ENCODE results near the gene PPP1R15A. TPM values are rescaled to one million over a fixed set of nuclear protein-coding genes. Genes with fewer than 3 reads are reported as not detected.

The PPP1R15A gene
- total and polyA plus RNA-seq, 2 of the 8 experiments (the other 6 are each of a cell fraction or from before 2014, with no cell fraction given), result 4.1 to 14.0 TPM

GRCh38 chr19:48867123-48867745 lies 5.0 kb upstream of the PPP1R15A start:
- Histone ChIP-seq H4K8ac (ENCODE audit: extremely low read depth, insufficient read depth, low read length) (no peak overlapping the region), H4K20me1 (replicated peaks in 1 of 2; ENCODE audit: control insufficient read depth in 1 of 2, insufficient read depth in 2 of 2, low read length in 2 of 2) (no peaks in the 10 kb centered on the region), H3K4ac (replicated peaks; ENCODE audit: insufficient read length, low read depth, low read length) (no peak overlapping the region), H3K4me3 (ENCODE audit: extremely low read depth in 1 of 4, insufficient read depth in 2 of 4, low read depth in 3 of 4, low read length in 4 of 4) (peak overlapping the region in 3 of 4 experiments; percentile 4 to 46 (median 14); a peak in 3 of 8 replicates), H3K27me3 (replicated peaks in 1 of 4; ENCODE audit: control insufficient read depth in 3 of 4, extremely low read depth in 1 of 4, insufficient read depth in 3 of 4, low read length in 3 of 4) (no peaks in the 10 kb centered on the region), H2BK5ac (ENCODE audit: low read depth, low read length) (no peak overlapping the region), H2BK20ac (ENCODE audit: low read length) (peak overlapping the region; percentile 25; the same call in 1 of the 2 replicates), H3K14ac (ENCODE audit: insufficient read length) (no peak overlapping the region), H3K79me2 (ENCODE audit: control insufficient read depth in 1 of 2, insufficient read depth in 2 of 2, low read length in 2 of 2) (no peaks in the 10 kb centered on the region), H3K9ac (replicated peaks in 1 of 4; ENCODE audit: extremely low read depth in 1 of 4, low read depth in 3 of 4, low read length in 3 of 4) (no peak overlapping the region), H3K4me1 (replicated peaks in 1 of 4; ENCODE audit: control insufficient read depth in 3 of 4, insufficient read depth in 4 of 4, low read length in 3 of 4) (peaks cover 0 to 16% (median 10%) of the 10 kb centered on the region in 4 experiments; a peak in 6 of 7 replicates), H4K91ac (replicated peaks; ENCODE audit: insufficient read length, low read length) (peak overlapping the region; percentile 15), H3K23ac (ENCODE audit: insufficient read length) (no peak overlapping the region), H2BK12ac (ENCODE audit: low read depth, low read length) (no peak overlapping the region), H2BK15ac (ENCODE audit: low read length) (peak overlapping the region; percentile 29; the same call in 1 of the 2 replicates), H2AK5ac (ENCODE audit: low read depth, low read length) (no peak overlapping the region), H3K56ac (replicated peaks; ENCODE audit: insufficient read length, low read depth, low read length) (no peak overlapping the region), H2BK120ac (replicated peaks; ENCODE audit: low read depth, low read length) (no peak overlapping the region), H4K5ac (ENCODE audit: insufficient read length, low read depth, low read length) (no peak overlapping the region), H3K18ac (ENCODE audit: extremely low read depth, low read length) (peak overlapping the region; percentile 83; the same call in 1 of the 2 replicates), H3K23me2 (ENCODE audit: low read depth, low read length) (peaks cover 6% of the 10 kb centered on the region; the same call in 1 of the 2 replicates), H3K27ac (ENCODE audit: low read depth, low read length) (no peak overlapping the region; the same call in 1 of the 2 replicates), H2AFZ (ENCODE audit: low read length) (no peak overlapping the region), H3K79me1 (ENCODE audit: low read depth, low read length) (no peaks in the 10 kb centered on the region), H3K36me3 (ENCODE audit: control insufficient read depth in 2 of 4, insufficient read depth in 4 of 4, low read length in 3 of 4) (no peaks in the 10 kb centered on the region; a peak in 1 of 8 replicates), H3K9me3 (ENCODE audit: insufficient read depth in 2 of 2, low read depth in 1 of 2, low read length in 1 of 2) (no peaks in the 10 kb centered on the region), H3K4me2 (ENCODE audit: insufficient read depth in 1 of 2, low read depth in 2 of 2, low read length in 2 of 2) (peak overlapping the region; percentile 50 to 88)
- no peak for FAIRE-seq
- ChIA-PET POLR2A (ENCODE audit: partially characterized antibody) (interaction anchor here (0.6 to 2.6 kb wide), 6 partner anchors 9 to 98 kb away, joined by 3 to 12 read pairs (median 5); partner anchors contain the start of gene FTL), CTCF (ENCODE audit: partially characterized antibody) (interaction anchor here (0.6 to 2.9 kb wide), 6 partner anchors 21 to 323 kb away, joined by 3 to 9 read pairs (median 4); no protein-coding TSS in a partner anchor)
- DNase-seq (ENCODE audit: low read depth in 1 of 2, low spot score in 2 of 2), result no peak
- no peak for TF ChIP-seq TCF12 (IDR thresholded peaks at IDR 0.05; ENCODE audit: low read depth, low read length)
- TF ChIP-seq RNF2 (IDR thresholded peaks at IDR 0.05; ENCODE audit: borderline replicate concordance, low read depth, low read length, missing control alignments, poor library complexity, severe bottlenecking), result no peak
- TF ChIP-seq TAF7 (optimal IDR thresholded peaks at IDR 0.05; ENCODE audit: borderline replicate concordance, low read depth, low read length), result no peak
- TF ChIP-seq CBX5 (IDR thresholded peaks at IDR 0.05; ENCODE audit: low read depth, low read length), result no peak
- no peak for TF ChIP-seq JUND (IDR thresholded peaks at IDR 0.05; ENCODE audit: low read length)
- 85% methylated on average over 13 of the region's 14 CpGs; no CpG with 5 or more reads in 1 of the 2 experiments for WGBS, 2 experiments (ENCODE audit: extremely low coverage in 1 of 2, insufficient coverage in 1 of 2, insufficient read length in 1 of 2, insufficient replicate concordance in 2 of 2, low coverage in 1 of 2, low lambda C conversion rate in 2 of 2, missing lambda C conversion rate in 1 of 2)

Measured in H1 (cell line).